ENCODE results near the gene CD46.

The CD46 gene

DNA sequence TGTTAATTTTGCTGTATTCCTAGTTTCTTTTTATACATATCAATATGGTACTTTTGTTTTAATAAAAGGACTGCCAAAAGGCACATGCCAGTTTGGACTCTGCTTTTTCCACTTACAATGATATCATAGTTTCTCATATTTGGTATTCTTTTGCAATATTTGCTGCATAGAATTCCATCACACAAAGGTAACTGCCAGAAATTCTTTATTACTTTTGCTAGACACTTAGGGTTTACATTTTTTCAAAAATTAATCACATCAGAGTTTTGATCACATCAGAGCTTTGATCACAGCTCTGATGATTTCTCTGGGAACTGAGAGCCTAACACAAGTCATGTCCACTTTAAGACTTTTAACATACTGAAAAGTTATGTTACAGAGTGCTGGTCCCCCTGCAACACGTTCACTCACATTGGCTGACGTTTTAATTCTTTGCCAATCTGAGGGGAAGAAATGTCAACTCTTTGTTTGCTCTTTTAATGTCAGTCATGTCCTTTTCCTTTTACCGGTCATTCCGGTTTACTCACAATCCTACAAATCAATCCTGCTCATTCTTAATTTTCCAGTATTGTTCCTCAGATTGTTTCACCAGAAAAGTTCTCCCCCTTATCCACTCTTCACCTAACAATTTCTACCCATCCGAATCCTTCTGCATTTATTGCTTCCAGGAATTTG lies 1.1 kb upstream of the CD46 start:
- TF ChIP-seq, protein P1, sequence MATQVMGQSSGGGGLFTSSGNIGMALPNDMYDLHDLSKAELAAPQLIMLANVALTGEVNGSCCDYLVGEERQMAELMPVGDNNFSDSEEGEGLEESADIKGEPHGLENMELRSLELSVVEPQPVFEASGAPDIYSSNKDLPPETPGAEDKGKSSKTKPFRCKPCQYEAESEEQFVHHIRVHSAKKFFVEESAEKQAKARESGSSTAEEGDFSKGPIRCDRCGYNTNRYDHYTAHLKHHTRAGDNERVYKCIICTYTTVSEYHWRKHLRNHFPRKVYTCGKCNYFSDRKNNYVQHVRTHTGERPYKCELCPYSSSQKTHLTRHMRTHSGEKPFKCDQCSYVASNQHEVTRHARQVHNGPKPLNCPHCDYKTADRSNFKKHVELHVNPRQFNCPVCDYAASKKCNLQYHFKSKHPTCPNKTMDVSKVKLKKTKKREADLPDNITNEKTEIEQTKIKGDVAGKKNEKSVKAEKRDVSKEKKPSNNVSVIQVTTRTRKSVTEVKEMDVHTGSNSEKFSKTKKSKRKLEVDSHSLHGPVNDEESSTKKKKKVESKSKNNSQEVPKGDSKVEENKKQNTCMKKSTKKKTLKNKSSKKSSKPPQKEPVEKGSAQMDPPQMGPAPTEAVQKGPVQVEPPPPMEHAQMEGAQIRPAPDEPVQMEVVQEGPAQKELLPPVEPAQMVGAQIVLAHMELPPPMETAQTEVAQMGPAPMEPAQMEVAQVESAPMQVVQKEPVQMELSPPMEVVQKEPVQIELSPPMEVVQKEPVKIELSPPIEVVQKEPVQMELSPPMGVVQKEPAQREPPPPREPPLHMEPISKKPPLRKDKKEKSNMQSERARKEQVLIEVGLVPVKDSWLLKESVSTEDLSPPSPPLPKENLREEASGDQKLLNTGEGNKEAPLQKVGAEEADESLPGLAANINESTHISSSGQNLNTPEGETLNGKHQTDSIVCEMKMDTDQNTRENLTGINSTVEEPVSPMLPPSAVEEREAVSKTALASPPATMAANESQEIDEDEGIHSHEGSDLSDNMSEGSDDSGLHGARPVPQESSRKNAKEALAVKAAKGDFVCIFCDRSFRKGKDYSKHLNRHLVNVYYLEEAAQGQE (IDR thresholded peaks at IDR 0.05; ENCODE audit: insufficient read depth in 1 of 2, low read depth in 2 of 2, low read length in 2 of 2) = no peak
- TF ChIP-seq SIN3A (IDR thresholded peaks at IDR 0.05; ENCODE audit: borderline replicate concordance, insufficient read depth, low read length) = no peak
- TF ChIP-seq POLR2AphosphoS5 (IDR thresholded peaks at IDR 0.05; ENCODE audit: low read depth, low read length) = no peak
- no peak for TF ChIP-seq TAF1 (IDR thresholded peaks at IDR 0.05; ENCODE audit: borderline replicate concordance, insufficient read depth, low read length)
- no peak for TF ChIP-seq FOXP2 (optimal IDR thresholded peaks at IDR 0.05; ENCODE audit: borderline replicate concordance, extremely low read depth, extremely low read length, insufficient read depth)

- no peak for TF ChIP-seq TAF1 (IDR thresholded peaks at IDR 0.05; ENCODE audit: borderline replicate concordance, insufficient read depth, low read length)
Observed at GRCh38 chr1:207752456-207752998, 673 bp downstream of the CD46 start.

DNA sequence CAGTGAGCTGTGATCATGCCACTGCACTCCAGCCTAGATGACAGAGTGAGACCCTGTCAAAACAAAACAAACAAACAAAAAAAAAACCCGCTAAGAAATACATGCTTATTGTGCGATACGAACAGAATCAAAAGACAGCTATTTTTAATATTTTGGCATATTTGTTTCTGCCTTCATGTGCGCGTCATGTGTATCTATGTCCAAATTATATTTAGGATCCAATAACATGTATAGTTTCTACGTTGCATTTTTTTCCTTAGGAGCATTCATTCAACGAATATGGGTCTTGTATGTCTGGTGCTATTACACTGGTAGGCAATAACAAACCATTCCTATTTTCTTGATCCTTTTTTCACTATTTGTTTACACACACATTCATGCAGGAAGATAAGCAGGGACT lies 1.8 kb downstream of the CD46 start:
- TF ChIP-seq FOXP2 (optimal IDR thresholded peaks at IDR 0.05; ENCODE audit: borderline replicate concordance, extremely low read depth, extremely low read length, insufficient read depth) = no peak
- TF ChIP-seq, protein P1 (IDR thresholded peaks at IDR 0.05; ENCODE audit: insufficient read depth in 1 of 2, low read depth in 2 of 2, low read length in 2 of 2) = no peak
- TF ChIP-seq POLR2AphosphoS5 (IDR thresholded peaks at IDR 0.05; ENCODE audit: low read depth, low read length) = no peak
- no peak for TF ChIP-seq SIN3A (IDR thresholded peaks at IDR 0.05; ENCODE audit: borderline replicate concordance, insufficient read depth, low read length)
- no peak for TF ChIP-seq TAF1 (IDR thresholded peaks at IDR 0.05; ENCODE audit: borderline replicate concordance, insufficient read depth, low read length)

GRCh38 chr1:207754011-207754410 lies 2.2 kb downstream of the CD46 start:
- TF ChIP-seq POLR2AphosphoS5 (IDR thresholded peaks at IDR 0.05; ENCODE audit: low read depth, low read length) (no peak), FOXP2 (optimal IDR thresholded peaks at IDR 0.05; ENCODE audit: borderline replicate concordance, extremely low read depth, extremely low read length, insufficient read depth) (no peak), TAF1 (IDR thresholded peaks at IDR 0.05; ENCODE audit: borderline replicate concordance, insufficient read depth, low read length) (no peak), SIN3A (IDR thresholded peaks at IDR 0.05; ENCODE audit: borderline replicate concordance, insufficient read depth, low read length) (no peak)
- TF ChIP-seq, protein P1 (IDR thresholded peaks at IDR 0.05; ENCODE audit: insufficient read depth in 1 of 2, low read depth in 2 of 2, low read length in 2 of 2) = no peak

GRCh38 chr1:207754974-207755700 lies 3.3 kb downstream of the CD46 start:
- TF ChIP-seq, protein P1 (IDR thresholded peaks at IDR 0.05; ENCODE audit: insufficient read depth in 1 of 2, low read depth in 2 of 2, low read length in 2 of 2) = no peak
- TF ChIP-seq FOXP2 (optimal IDR thresholded peaks at IDR 0.05; ENCODE audit: borderline replicate concordance, extremely low read depth, extremely low read length, insufficient read depth) = no peak
- no peak for TF ChIP-seq SIN3A (IDR thresholded peaks at IDR 0.05; ENCODE audit: borderline replicate concordance, insufficient read depth, low read length)
- TF ChIP-seq TAF1 (IDR thresholded peaks at IDR 0.05; ENCODE audit: borderline replicate concordance, insufficient read depth, low read length) = no peak
- TF ChIP-seq POLR2AphosphoS5 (IDR thresholded peaks at IDR 0.05; ENCODE audit: low read depth, low read length) = no peak
